GM21576 (cell line): ENCODE measurements around the gene TM4SF5.

Source experiments
- ATAC-seq: cut with Tn5 transposase; IDR thresholded peaks from one replicate; pipeline ENCODE4 v1.9.1; 2021; ENCODE audit warnings: mild to moderate bottlenecking, moderate library complexity; ENCODE audit not compliant: unreplicated experiment

The TM4SF5 gene

DNA sequence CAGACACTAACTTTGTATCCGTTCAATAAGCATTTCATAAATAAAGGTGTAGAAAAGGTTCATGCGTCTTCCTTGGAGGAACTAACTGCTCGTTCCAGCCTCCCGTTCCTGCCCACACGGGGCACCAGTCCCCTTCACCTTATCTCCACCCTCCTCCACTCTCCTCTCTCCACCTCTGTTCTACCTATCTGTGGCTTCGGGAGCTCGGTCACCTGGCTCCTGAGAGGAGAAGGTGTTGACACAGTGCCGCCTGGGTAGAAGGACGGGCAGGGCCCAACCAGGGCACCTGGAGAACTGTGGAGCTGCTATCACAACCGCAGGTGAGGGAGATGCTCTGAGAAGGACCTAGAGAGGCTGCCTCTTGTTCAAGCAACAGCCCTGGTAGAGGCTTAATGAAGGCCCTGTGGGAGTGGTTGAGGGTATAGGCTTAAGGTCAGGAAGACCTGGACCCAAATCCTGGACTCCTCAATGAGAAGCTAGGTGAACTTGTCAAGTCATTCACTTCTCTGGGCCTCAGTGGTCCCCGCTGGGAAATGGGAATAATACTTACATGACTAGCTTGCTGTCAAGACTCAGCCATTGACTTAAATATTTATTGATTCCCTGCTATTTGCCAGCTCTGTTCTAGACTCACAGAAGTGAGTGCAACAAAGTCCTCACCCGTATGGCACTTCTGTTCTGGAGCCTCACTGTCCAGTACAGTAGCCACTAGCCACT, 51.8 kb downstream of the TM4SF5 start:
- ATAC-seq: no peak

GRCh38 chr17:4827399-4827798, 55.7 kb downstream of the TM4SF5 start:
- no peak for ATAC-seq

DNA sequence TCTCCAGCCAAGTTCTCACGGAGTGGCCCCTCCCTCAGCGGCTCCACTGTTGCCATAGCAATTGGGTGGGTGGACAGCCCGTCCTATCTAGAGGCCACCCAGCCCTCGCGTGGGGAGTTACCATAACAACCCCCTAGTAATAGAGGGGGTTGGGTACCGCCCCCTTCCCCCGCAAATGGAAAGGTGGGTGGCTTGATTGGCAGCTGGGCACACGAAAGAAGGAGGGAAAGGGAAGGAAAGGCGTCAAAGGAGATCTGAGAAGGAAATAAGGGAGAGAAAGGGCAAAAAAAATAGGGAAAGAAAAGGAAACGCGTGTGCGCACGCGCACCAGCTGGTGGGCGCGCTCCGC, 61.1 kb downstream of the TM4SF5 start:
- peak; percentile 10 for ATAC-seq
